Head of caudate nucleus (tissue), 42 donors: ENCODE results near the gene HOGA1.

Source experiments
- DNase-seq, 42 donors: peaks; one replicate each; pipeline versions ENCODE4 v3.0.0 to v3.0.0-alpha.2; 2020 to 2021; ENCODE audit warnings: mixed read lengths in 7 of 42
- intact Hi-C: fragments of 100-400 bp; cut with DNase I; formaldehyde crosslinking; loops from one replicate; pipeline ENCODE4 v1.15.0; 2022

HOGA1 gene

GRCh38 chr10:97596101-97597082 is 12.2 kb downstream of the HOGA1 start:
- intact Hi-C loops, result no loop called here
- DNase-seq, result no peak

GRCh38 chr10:97597778-97598177 is 13.6 kb downstream of the HOGA1 start:
- DNase-seq, result no peak
- intact Hi-C loops, result no loop called here

- intact Hi-C loops, result no loop called here
- no peak for DNase-seq
These were observed 14.4 kb downstream of the HOGA1 start for GRCh38 chr10:97598407-97599271.

GRCh38 chr10:97599272-97599619 is 15.1 kb downstream of the HOGA1 start:
- intact Hi-C loops, result no loop called here
- DNase-seq, result no peak

GRCh38 chr10:97600616-97601015 is 16.4 kb downstream of the HOGA1 start:
- intact Hi-C loops, result no loop called here
- no peak for DNase-seq

GRCh38 chr10:97601268-97602215 is 17.4 kb downstream of the HOGA1 start:
- intact Hi-C loops, result no loop called here

GRCh38 chr10:97607095-97607636 is 23.0 kb downstream of the HOGA1 start:
- peak in 24 of 42 donors; percentile 8 to 71 (median 34) for DNase-seq
- intact Hi-C loops, result loop anchor here (5.0 kb wide), 1 partner anchor 35 kb away; the partner anchor contains the start of gene ANKRD2

More at GRCh38 chr10:97601268-97602215, 17.4 kb downstream of the HOGA1 start:
- peak in 28 of 42 donors; percentile 12 to 70 (median 38) for DNase-seq

- intact Hi-C loops, result loop anchor here (5.0 kb wide), 1 partner anchor 37 kb away; the partner anchor contains the start of gene ANKRD2
- no peak for DNase-seq
These were observed 24.9 kb downstream of the HOGA1 start for GRCh38 chr10:97608991-97609561.

GRCh38 chr10:97611473-97611872 is 27.3 kb downstream of the HOGA1 start:
- no peak for DNase-seq
- intact Hi-C loops, result no loop called here

- intact Hi-C loops, result no loop called here
- peak in 1 of 42 donors; percentile 27 for DNase-seq
These were observed 28.2 kb downstream of the HOGA1 start for GRCh38 chr10:97612386-97612785.

GRCh38 chr10:97618285-97618684 is 34.1 kb downstream of the HOGA1 start:
- DNase-seq, result no peak
- intact Hi-C loops, result no loop called here

- intact Hi-C loops, result no loop called here
- DNase-seq, result no peak
These were observed 34.5 kb downstream of the HOGA1 start for GRCh38 chr10:97618733-97619132.

- DNase-seq, result no peak
- intact Hi-C loops, result no loop called here
These were observed 39.1 kb downstream of the HOGA1 start for GRCh38 chr10:97623277-97623676.

GRCh38 chr10:97627731-97628130 is 43.5 kb downstream of the HOGA1 start:
- no peak for DNase-seq
- intact Hi-C loops, result no loop called here

- DNase-seq, result no peak
- intact Hi-C loops, result no loop called here
These were observed 44.0 kb downstream of the HOGA1 start for GRCh38 chr10:97628228-97628627.

- intact Hi-C loops, result no loop called here
- no peak for DNase-seq
These were observed 45.1 kb downstream of the HOGA1 start for GRCh38 chr10:97629289-97629688.

- DNase-seq, result no peak
- intact Hi-C loops, result no loop called here
These were observed 46.9 kb downstream of the HOGA1 start for GRCh38 chr10:97631098-97631497.
